GM18867 (cell line): ENCODE data around the gene RIC1.

ENCODE experiments used
- ATAC-seq: cut with Tn5 transposase; IDR thresholded peaks from one replicate; pipeline ENCODE4 v1.9.1; 2021; ENCODE audit warnings: mild to moderate bottlenecking, moderate library complexity; ENCODE audit not compliant: unreplicated experiment

The RIC1 gene

DNA sequence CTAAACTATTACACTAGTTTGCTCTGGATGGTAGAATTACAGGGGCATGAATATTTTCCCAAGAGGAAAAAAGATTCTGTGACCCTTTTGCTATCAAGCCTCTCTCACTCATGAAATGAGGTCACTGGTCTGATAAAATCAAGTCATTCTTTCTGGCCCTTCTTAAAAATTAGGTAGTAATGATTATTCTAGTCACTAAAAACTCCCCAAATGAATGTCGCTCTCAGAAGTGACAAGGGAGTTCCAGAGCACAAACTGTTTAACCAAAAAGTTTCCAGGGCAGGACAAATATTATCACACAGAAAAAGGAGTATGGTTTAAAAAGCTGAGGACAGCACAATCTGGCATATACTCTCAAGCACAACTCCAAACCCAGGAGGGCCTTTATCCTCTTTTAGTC, 191.5 kb downstream of the RIC1 start:
- ATAC-seq, result no peak

DNA sequence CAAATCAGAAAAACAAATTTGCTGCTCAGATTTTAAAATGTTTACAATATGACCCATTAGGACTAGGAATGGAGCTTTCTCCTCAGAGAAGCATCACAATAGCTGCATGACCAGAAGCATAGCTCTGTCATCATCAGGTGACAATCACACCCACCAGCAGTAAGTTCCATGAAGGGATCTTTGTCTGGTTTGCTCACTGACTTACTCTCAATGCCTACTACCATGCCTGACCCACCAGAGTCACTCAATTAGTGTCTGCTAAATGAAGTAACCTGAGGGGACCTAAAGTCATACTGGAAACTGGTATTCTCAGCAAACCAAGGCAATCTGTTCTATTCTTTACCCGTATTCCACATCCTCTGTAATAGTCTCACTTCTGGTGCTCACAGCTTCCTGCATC, 196.3 kb downstream of the RIC1 start:
- no peak for ATAC-seq
